Panc1 (cell line): ENCODE data around the gene SSBP4. TPM values are rescaled to one million over a fixed set of nuclear protein-coding genes. Genes with fewer than 3 reads are reported as not detected.

Source experiments
- ATAC-seq: fragments of 200-7000 bp; cut with Tn5 transposase; 2 replicates; pipeline ENCODE4 v1.9.1; 2020; ENCODE audit warnings: mild to moderate bottlenecking, moderate library complexity
- BruUV-seq: library from RNA; stranded (reverse); fragments of 400-500 nt; replicated peaks from 2 replicates; lab custom pipeline; 2021; lab: Mats Ljungman, UMichigan
- CTCF ChIA-PET: fragments of 300-600 bp; sonication (Branson Sonifier 250); formaldehyde crosslinking; loops from one replicate; lab custom pipeline; 2022; ENCODE audit warnings: antibody characterized with exemption; lab: Charles Lee
- POLR2A ChIA-PET: fragments of 300-600 bp; sonication (Branson Sonifier 250); formaldehyde crosslinking; loops from one replicate; lab custom pipeline; 2022; ENCODE audit warnings: antibody characterized with exemption; lab: Charles Lee
- DNase-seq: peaks from one replicate; pipeline ENCODE4 v3.0.0-alpha.2; 2010; ENCODE audit warnings: low read depth, low spot score
- H3K27ac ChIP-seq: 2 replicates; pipeline ENCODE4 v1.5.1; 2011; ENCODE audit warnings: mild to moderate bottlenecking, low read length, inconsistent platforms
- H3K27me3 ChIP-seq: fragments of 200-500 bp; sonication (Bioruptor generic); 2 replicates; pipeline ENCODE4 v1.6.0; 2014; ENCODE audit warnings: low read length, inconsistent platforms; ENCODE audit not compliant: control insufficient read depth, insufficient read depth
- H3K36me3 ChIP-seq: fragments of 200-500 bp; sonication (Bioruptor generic); 2 replicates; pipeline ENCODE4 v1.5.1; 2014; ENCODE audit warnings: inconsistent platforms, mild to moderate bottlenecking, low read length, moderate library complexity; ENCODE audit not compliant: control insufficient read depth, insufficient read depth
- H3K4me1 ChIP-seq: 2 replicates; pipeline ENCODE4 v1.5.1; 2011; ENCODE audit warnings: inconsistent platforms, mild to moderate bottlenecking, low read length, moderate library complexity; ENCODE audit not compliant: control insufficient read depth, insufficient read depth
- H3K4me3 ChIP-seq, 2 experiments: 2 replicates each; pipeline ENCODE4 v1.5.1; 2011 to 2012; ENCODE audit warnings: low read depth in 2 of 2, low read length in 2 of 2, mild to moderate bottlenecking in 2 of 2, inconsistent platforms in 1 of 2, moderate library complexity in 1 of 2
- H3K9me3 ChIP-seq: fragments of 200-500 bp; sonication (Bioruptor generic); 2 replicates; pipeline ENCODE4 v1.5.1; 2014; ENCODE audit warnings: low read depth, mild to moderate bottlenecking, inconsistent platforms, low read length, moderate library complexity; ENCODE audit not compliant: control insufficient read depth, insufficient read depth
- CTCF ChIP-seq: fragments of 450-650 bp; IDR thresholded peaks from 2 replicates; pipeline ENCODE4 v1.5.1; 2017; ENCODE audit warnings: mild to moderate bottlenecking
- POLR2AphosphoS5 ChIP-seq: IDR thresholded peaks from 2 replicates; pipeline ENCODE4 v1.6.1; 2012; ENCODE audit warnings: mild to moderate bottlenecking, low read depth, low read length, moderate library complexity
- SIN3A ChIP-seq: IDR thresholded peaks from 2 replicates; pipeline ENCODE4 v1.6.1; 2012; ENCODE audit warnings: low read depth, mild to moderate bottlenecking, low read length, moderate library complexity, borderline replicate concordance; ENCODE audit not compliant: insufficient read depth
- TCF7L2 ChIP-seq: IDR thresholded peaks from 2 replicates; pipeline ENCODE4 v1.6.1; 2011; ENCODE audit warnings: mild to moderate bottlenecking, low read depth, low read length, inconsistent platforms
- in situ Hi-C: cut with HindIII; loops from 2 replicates; pipeline ENCODE4 v1.10.0; 2016; ENCODE audit warnings: low sequenced_read_pairs, low pct_unique_long_range_greater_than_20kb
- intact Hi-C: fragments of 100-400 bp; cut with micrococcal nuclease; formaldehyde crosslinking; loops from one replicate; pipeline ENCODE4 v1.10.0; 2022; ENCODE audit not compliant: unreplicated experiment
- total RNA-seq: library from RNA; stranded (reverse); gene quantifications from one replicate; pipeline ENCODE4 v1.2.1, GENCODE V29; 2021; ENCODE audit not compliant: unreplicated experiment
- TF ChIP-seq, protein P1 (sequence below), 2 experiments: IDR thresholded peaks; 2 replicates each; pipeline ENCODE4 v1.6.1; 2011 to 2012; ENCODE audit warnings: low read depth in 2 of 2, control low read depth in 1 of 2, low read length in 1 of 2, mild to moderate bottlenecking in 1 of 2, moderate library complexity in 1 of 2; ENCODE audit not compliant: insufficient read depth in 1 of 2

Gene SSBP4
- total RNA-seq, 1 experiment from 2014 or later, result 128 TPM

DNA sequence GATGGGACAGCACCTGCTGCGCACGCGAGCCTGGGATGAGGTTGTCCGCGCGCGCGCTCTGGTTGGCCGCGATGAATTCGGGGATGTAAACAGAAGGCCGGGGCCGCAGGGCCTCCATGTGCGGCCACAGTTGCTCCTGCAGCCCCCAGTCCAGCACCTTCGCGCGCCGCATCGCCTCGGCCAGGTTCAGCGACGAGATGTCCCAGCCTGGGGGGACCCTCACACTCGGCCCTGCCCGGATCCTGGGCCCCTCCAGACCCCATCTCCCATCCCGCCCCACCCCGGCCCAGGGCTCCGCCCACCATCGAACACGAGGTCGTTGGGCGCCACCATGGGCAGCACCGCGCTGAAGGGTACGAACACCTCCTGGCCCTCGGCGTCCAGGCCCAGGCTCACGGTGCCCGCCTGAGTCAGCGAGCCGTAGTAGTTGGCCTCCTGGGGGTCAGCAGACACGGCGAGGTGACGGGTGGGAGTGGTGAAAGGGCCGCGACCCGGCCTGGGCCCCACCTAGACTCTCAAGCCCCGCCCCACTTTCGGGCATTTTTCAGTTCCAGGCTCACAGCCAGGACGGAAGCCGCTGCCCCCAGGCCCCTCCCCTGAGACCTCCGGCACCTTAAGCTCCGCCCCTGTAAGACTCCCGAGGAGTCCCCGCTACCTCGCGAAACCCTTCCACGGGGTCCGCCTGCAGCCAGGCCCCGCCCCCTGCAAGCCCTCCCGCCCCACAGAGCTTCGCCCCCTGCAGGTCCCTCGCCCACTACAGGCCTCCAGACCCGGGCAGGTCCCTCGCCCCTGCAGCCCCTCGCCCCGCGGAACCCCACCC lies 17.7 kb downstream of the SSBP4 start:
- intact Hi-C loops, result no loop called here

DNA sequence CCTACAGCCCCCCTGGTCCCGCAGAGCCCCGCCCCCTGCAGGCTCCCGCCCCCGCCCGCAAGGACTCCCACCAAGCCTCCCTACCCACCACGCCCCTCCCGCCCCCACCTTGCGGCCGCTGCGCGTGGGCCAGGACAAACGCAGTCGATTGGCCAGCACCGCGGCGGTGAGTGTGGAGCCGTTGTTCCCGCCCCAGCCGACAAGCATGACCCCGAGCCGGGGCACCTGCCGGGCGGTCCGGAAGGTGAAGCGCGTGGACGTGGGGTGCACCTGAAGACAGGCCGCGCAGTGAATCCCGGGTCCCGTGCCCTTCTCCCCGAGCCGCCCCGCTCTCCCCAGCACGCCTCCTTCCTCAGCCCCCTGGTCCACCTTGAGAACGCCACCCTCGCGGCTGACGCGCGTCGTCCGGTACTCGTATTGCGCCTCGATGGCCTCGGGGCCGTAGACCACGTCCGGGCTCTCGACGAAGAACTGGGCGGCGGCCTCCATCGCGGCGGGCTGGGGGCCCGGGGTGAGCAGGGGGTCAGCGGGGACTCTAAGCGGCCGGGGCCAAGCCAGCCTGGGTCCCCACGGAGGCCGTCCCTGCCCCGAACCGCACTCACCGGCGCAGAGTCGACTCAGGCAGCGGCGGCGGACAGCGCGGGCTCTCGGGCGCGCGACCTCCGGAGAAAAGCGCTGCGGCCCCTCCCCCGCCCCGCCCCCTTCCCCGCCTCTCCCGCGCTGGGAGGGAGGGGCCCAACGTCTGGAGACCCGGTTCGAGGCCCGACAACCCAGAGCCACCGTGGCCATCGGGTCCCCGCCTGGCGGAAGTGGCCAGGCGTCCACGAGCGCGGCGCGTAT lies 18.5 kb downstream of the SSBP4 start, which contains the start of gene ISYNA1:
TSS of gene ISYNA1 (minus strand) at position 643 of the 840 bp plus-strand sequence. CDS start at position 489, 154 bp downstream.
- Histone ChIP-seq H3K27ac (peak within 1 kb of the TSS; percentile 88), H3K27me3 (no peaks in the 10 kb centered on the region), H3K4me1 (peaks cover 41% of the 10 kb centered on the region), H3K4me3 (peak within 1 kb of the TSS; percentile 65), H3K36me3 (no peaks in the 10 kb centered on the region), H3K9me3 (no peaks in the 10 kb centered on the region)
- BruUV-seq, result TSS peak; percentile 89
- intact Hi-C loops (no loop called here), in situ Hi-C loops (no loop called here)
- ATAC-seq (peak; percentile 22), DNase-seq (no peak)
- TF ChIP-seq POLR2AphosphoS5, result peak; percentile 63
- no peak for TF ChIP-seq SIN3A
- CTCF ChIA-PET, result interaction anchor here (0.8 kb wide), 1 partner anchor 16 kb away, joined by 3 read pairs; no protein-coding TSS in a partner anchor
- POLR2A ChIA-PET, result no interaction called here

More for the DNA sequence above, 17.7 kb downstream of the SSBP4 start:
- H3K27me3 ChIP-seq, result no peaks in the 10 kb centered on the region
- H3K4me3 ChIP-seq, result peak overlapping the region; percentile 45 to 65
- ATAC-seq, result peak; percentile 35
- H3K36me3 ChIP-seq, result no peaks in the 10 kb centered on the region
- no peak for DNase-seq
- peak; percentile 38; the same call in 1 of the 2 replicates for TF ChIP-seq SIN3A
- TF ChIP-seq CTCF, result no peak
- no peak for TF ChIP-seq TCF7L2
- TF ChIP-seq POLR2AphosphoS5, result peak; percentile 61
- TF ChIP-seq, protein P1, sequence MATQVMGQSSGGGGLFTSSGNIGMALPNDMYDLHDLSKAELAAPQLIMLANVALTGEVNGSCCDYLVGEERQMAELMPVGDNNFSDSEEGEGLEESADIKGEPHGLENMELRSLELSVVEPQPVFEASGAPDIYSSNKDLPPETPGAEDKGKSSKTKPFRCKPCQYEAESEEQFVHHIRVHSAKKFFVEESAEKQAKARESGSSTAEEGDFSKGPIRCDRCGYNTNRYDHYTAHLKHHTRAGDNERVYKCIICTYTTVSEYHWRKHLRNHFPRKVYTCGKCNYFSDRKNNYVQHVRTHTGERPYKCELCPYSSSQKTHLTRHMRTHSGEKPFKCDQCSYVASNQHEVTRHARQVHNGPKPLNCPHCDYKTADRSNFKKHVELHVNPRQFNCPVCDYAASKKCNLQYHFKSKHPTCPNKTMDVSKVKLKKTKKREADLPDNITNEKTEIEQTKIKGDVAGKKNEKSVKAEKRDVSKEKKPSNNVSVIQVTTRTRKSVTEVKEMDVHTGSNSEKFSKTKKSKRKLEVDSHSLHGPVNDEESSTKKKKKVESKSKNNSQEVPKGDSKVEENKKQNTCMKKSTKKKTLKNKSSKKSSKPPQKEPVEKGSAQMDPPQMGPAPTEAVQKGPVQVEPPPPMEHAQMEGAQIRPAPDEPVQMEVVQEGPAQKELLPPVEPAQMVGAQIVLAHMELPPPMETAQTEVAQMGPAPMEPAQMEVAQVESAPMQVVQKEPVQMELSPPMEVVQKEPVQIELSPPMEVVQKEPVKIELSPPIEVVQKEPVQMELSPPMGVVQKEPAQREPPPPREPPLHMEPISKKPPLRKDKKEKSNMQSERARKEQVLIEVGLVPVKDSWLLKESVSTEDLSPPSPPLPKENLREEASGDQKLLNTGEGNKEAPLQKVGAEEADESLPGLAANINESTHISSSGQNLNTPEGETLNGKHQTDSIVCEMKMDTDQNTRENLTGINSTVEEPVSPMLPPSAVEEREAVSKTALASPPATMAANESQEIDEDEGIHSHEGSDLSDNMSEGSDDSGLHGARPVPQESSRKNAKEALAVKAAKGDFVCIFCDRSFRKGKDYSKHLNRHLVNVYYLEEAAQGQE (IDR thresholded peaks at IDR 0.05; ENCODE audit: insufficient read depth in 1 of 2, low read depth in 2 of 2, low read length in 1 of 2), result no peak
- CTCF ChIA-PET, result interaction anchor here (0.8 kb wide), 1 partner anchor 16 kb away, joined by 3 read pairs; no protein-coding TSS in a partner anchor
- no TSS peak for BruUV-seq
- peaks cover 45% of the 10 kb centered on the region for H3K4me1 ChIP-seq
- peak overlapping the region; percentile 77 for H3K27ac ChIP-seq
- POLR2A ChIA-PET, result no interaction called here
- H3K9me3 ChIP-seq, result no peaks in the 10 kb centered on the region
- in situ Hi-C loops, result no loop called here
